Esophagus muscularis mucosa (tissue), 4 donors: ENCODE data around the gene APP. TPM values are rescaled to one million over a fixed set of nuclear protein-coding genes. Genes with fewer than 3 reads are reported as not detected.

Experiments used
- DNase-seq: peaks from one replicate; pipeline ENCODE4 v3.0.0-alpha.2; 2017; ENCODE audit errors: extremely low spot score
- H3K27ac ChIP-seq, 4 donors: fragments of 200-600 bp; sonication (generic); replicated peaks in 1 of 4; 1 replicate in 3 of 4; 2 replicates in 1 of 4; pipeline ENCODE4 v1.5.1; 2016 to 2019; ENCODE audit warnings: mild to moderate bottlenecking in 1 of 4
- H3K27me3 ChIP-seq, 4 donors: fragments of 200-600 bp; sonication (generic); one replicate each; pipeline versions ENCODE4 v1.5.1 to v1.6.0; 2016 to 2019
- H3K36me3 ChIP-seq, 4 donors: fragments of 200-600 bp; sonication (generic); one replicate each; pipeline ENCODE4 v1.5.1; 2016 to 2019
- H3K4me1 ChIP-seq, 4 donors: fragments of 200-600 bp; sonication (generic); one replicate each; pipeline ENCODE4 v1.5.1; 2016 to 2019
- H3K4me3 ChIP-seq, 4 donors: fragments of 200-600 bp; sonication (generic); 1 replicate in 2 of 4; 2 replicates in 2 of 4; pipeline ENCODE4 v1.5.1; 2016 to 2019; ENCODE audit warnings: mild to moderate bottlenecking in 4 of 4, moderate library complexity in 1 of 4
- H3K9me3 ChIP-seq, 4 donors: fragments of 200-600 bp; sonication (generic); 1 replicate in 3 of 4; 2 replicates in 1 of 4; pipeline ENCODE4 v1.5.1; 2016 to 2019
- EP300 ChIP-seq: sonication (generic); formaldehyde crosslinking; IDR thresholded peaks from one replicate; pipeline ENCODE4 v1.6.1; 2017; ENCODE audit warnings: antibody characterized with exemption
- POLR2A ChIP-seq: fragments of 450-650 bp; IDR thresholded peaks from one replicate; pipeline ENCODE4 v1.6.1; 2017; ENCODE audit warnings: antibody characterized with exemption, moderate library complexity, mild to moderate bottlenecking, low read depth
- POLR2AphosphoS5 ChIP-seq, 2 donors: sonication (generic); formaldehyde crosslinking; IDR thresholded peaks; one replicate each; pipeline ENCODE4 v1.6.1; 2017; ENCODE audit warnings: antibody characterized with exemption in 2 of 2
- WGBS: methylation state at CpG from one replicate; pipeline ENCODE4 v1.1.5; 2018; 5-methylcytosine and 5-hydroxymethylcytosine counted together
- intact Hi-C: fragments of 100-400 bp; cut with DNase I; formaldehyde crosslinking; loops from one replicate; pipeline ENCODE4 v1.15.1; 2023
- total RNA-seq, 4 donors: library from RNA; depleted of rRNA; stranded (reverse); fragments of >200 nt; gene quantifications; one replicate each; pipeline versions ENCODE4 v1.1.0 to v1.2.1, GENCODE V29; 2016
- TF ChIP-seq, protein P1 (sequence below), 3 experiments: fragments of 200-600 bp in 2 of 3; fragments of 450-650 bp in 1 of 3; sonication (generic) in 2 of 3; IDR thresholded peaks; one replicate each; pipeline ENCODE4 v1.5.1; 2017 to 2019; ENCODE audit warnings: antibody characterized with exemption in 3 of 3, mild to moderate bottlenecking in 2 of 3, moderate library complexity in 1 of 3

The APP gene
- total RNA-seq, 4 donors from 2014 or later, result 459 to 790 (median 624) TPM

DNA sequence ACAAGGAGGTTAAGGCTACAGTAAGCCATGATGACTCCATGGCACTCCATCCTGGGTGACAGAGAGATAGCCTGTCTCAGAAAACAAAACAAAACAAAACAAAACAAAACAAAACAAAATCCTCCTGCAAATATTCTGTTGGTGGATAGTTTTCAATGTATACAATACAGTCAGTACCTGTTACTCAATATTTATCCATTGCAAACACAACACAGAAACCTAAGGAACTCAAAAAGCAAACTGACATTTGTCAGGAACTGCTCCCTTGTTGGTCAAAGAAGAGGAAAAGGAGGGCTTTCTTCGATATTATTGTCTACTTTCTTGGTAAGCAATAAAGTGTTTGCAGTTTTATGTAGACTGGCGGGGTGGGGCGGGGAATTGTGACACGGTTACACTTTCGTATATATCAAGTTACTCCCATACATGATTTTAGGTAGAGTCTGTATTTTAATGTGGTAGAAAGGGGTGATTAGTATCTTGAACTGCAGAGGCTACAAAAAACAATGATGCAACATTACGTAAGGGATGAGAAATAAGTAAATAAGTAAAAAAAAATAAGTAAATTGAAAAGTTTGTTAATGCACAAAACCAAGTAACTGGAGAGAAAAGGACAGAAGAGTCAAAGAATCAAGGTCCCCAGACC lies 31.8 kb downstream of the APP start:
- Histone ChIP-seq H3K27ac (peak overlapping the region in 1 of 4 donors; percentile 24), H3K27me3 (no peaks in the 10 kb centered on the region), H3K4me3 (no peak overlapping the region), H3K4me1 (peaks cover 42 to 63% (median 52%) of the 10 kb centered on the region in 4 donors), H3K36me3 (no peaks in the 10 kb centered on the region), H3K9me3 (no peaks in the 10 kb centered on the region)
- intact Hi-C loops, result no loop called here
- TF ChIP-seq EP300, result no peak
- TF ChIP-seq POLR2AphosphoS5 (IDR thresholded peaks at IDR 0.05), result no peak
- TF ChIP-seq, protein P1, sequence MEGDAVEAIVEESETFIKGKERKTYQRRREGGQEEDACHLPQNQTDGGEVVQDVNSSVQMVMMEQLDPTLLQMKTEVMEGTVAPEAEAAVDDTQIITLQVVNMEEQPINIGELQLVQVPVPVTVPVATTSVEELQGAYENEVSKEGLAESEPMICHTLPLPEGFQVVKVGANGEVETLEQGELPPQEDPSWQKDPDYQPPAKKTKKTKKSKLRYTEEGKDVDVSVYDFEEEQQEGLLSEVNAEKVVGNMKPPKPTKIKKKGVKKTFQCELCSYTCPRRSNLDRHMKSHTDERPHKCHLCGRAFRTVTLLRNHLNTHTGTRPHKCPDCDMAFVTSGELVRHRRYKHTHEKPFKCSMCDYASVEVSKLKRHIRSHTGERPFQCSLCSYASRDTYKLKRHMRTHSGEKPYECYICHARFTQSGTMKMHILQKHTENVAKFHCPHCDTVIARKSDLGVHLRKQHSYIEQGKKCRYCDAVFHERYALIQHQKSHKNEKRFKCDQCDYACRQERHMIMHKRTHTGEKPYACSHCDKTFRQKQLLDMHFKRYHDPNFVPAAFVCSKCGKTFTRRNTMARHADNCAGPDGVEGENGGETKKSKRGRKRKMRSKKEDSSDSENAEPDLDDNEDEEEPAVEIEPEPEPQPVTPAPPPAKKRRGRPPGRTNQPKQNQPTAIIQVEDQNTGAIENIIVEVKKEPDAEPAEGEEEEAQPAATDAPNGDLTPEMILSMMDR (IDR thresholded peaks at IDR 0.05), result no peak
- TF ChIP-seq POLR2A, result no peak
- no peak for DNase-seq
- 95% methylated on average over 6 of the region's 6 CpGs for WGBS

DNA sequence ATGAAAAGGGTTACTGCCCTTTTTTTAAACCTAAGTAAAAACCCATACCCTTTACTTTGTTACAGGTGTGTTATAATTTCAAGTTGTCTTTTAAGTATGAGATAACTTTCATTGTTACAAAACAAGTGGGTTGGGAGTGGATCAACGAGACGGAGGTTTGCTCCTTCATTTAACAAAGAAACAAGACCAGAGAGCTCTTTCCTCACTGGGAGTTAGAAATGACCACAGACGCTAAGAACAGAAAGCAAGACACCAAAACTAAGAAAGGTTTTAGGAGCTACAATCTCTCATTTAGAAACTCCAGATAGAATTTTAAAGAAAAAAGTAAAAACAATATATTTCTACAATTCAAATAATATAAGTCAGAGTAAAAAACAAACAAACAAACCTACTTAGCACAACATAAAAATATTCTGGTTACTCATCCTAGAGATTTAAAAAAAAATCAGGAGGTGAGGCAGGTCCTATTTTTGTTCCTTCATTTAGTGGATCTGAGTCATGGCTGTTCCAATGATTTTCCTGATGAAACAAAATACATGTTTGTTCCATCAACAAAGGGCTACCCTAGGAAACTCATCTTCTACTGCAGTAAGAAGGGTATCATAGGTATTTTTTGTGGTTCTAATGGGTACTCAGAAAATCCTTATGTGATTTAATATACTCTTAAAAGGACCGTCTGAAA lies 33.0 kb downstream of the APP start:
- Histone ChIP-seq H3K27ac (no peak overlapping the region), H3K27me3 (no peaks in the 10 kb centered on the region), H3K4me1 (peaks cover 42 to 56% (median 51%) of the 10 kb centered on the region in 4 donors), H3K4me3 (no peak overlapping the region), H3K36me3 (no peaks in the 10 kb centered on the region), H3K9me3 (no peaks in the 10 kb centered on the region)
- TF ChIP-seq POLR2A (no peak), EP300 (no peak), POLR2AphosphoS5 (IDR thresholded peaks at IDR 0.05) (no peak)
- TF ChIP-seq, protein P1 (IDR thresholded peaks at IDR 0.05), result no peak
- 88% methylated on average over 4 of the region's 4 CpGs for WGBS
- intact Hi-C loops, result no loop called here
- DNase-seq, result no peak

DNA sequence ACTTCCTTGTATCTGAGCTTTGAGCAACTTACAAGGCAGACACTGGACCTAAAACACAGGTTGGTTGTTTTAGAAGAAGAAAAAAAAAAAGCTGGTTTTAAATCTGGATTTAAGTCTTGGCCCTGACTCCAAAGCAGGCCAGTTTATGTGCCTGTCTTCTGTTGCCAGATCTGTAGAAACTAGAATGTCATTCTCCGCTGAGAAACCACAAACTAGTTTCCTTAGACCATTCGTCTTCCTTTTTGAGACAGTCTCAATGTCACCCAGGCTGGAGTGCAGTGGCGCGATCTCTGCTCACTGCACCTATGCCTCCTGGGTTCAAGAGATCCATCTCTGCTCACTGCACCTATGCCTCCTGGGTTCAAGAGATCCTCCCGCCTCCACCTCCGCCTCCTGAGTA lies 33.9 kb downstream of the APP start:
- DNase-seq, result no peak
- H3K36me3 ChIP-seq, result no peaks in the 10 kb centered on the region
- no peak overlapping the region for H3K4me3 ChIP-seq
- intact Hi-C loops, result no loop called here
- TF ChIP-seq POLR2A (no peak), EP300 (no peak), POLR2AphosphoS5 (IDR thresholded peaks at IDR 0.05) (no peak)
- TF ChIP-seq, protein P1 (IDR thresholded peaks at IDR 0.05), result no peak
- H3K4me1 ChIP-seq, result peaks cover 42 to 52% (median 48%) of the 10 kb centered on the region in 4 donors
- 46% methylated on average over 6 of the region's 6 CpGs for WGBS
- H3K27ac ChIP-seq, result no peak overlapping the region
- no peaks in the 10 kb centered on the region for H3K9me3 ChIP-seq
- no peaks in the 10 kb centered on the region for H3K27me3 ChIP-seq

DNA sequence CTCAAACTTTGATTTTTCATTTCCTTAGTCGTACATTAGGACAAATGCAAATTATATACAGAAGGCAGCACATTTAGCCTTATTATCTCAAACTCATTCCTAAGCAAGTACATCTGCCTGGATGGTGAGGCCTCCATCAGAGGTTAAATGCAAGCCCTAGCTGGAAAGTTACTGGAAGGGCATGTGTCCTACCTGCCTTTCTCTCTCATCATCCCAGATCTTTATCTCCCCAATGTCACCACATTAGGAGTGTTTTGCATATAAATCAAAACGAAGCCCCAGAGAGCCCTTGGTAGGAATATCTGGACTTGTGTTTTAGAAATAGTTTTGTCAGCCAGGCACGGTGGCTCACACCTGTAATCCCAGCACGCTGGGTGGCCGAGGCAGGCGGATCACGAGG lies 35.0 kb downstream of the APP start:
- Histone ChIP-seq H3K9me3 (no peaks in the 10 kb centered on the region), H3K4me1 (peaks cover 35 to 52% (median 43%) of the 10 kb centered on the region in 4 donors), H3K4me3 (no peak overlapping the region), H3K36me3 (no peaks in the 10 kb centered on the region), H3K27ac (no peak overlapping the region), H3K27me3 (no peaks in the 10 kb centered on the region)
- TF ChIP-seq, protein P1 (IDR thresholded peaks at IDR 0.05), result no peak
- TF ChIP-seq POLR2AphosphoS5 (IDR thresholded peaks at IDR 0.05) (no peak), EP300 (no peak), POLR2A (no peak)
- WGBS, result 97% methylated on average over 7 of the region's 7 CpGs
- intact Hi-C loops, result no loop called here
- DNase-seq, result no peak
